HG03521 (cell line): ENCODE results near the gene INTS11.

Source experiments
- ATAC-seq: cut with Tn5 transposase; IDR thresholded peaks from one replicate; pipeline ENCODE4 v1.9.1; 2021; ENCODE audit warnings: mild to moderate bottlenecking, moderate library complexity; ENCODE audit not compliant: unreplicated experiment

Gene INTS11

GRCh38 chr1:1272341-1273208 is 51.9 kb downstream of the INTS11 start:
- no peak for ATAC-seq

GRCh38 chr1:1270813-1271212 is 53.6 kb downstream of the INTS11 start:
- ATAC-seq, result no peak

GRCh38 chr1:1268284-1268682 is 56.2 kb downstream of the INTS11 start:
- no peak for ATAC-seq

GRCh38 chr1:1267488-1268283 is 56.8 kb downstream of the INTS11 start:
- ATAC-seq, result no peak

- no peak for ATAC-seq
These were observed 59.6 kb downstream of the INTS11 start for GRCh38 chr1:1264868-1265272.

GRCh38 chr1:1264026-1264425 is 60.4 kb downstream of the INTS11 start:
- ATAC-seq, result no peak

GRCh38 chr1:1262758-1263157 is 61.7 kb downstream of the INTS11 start:
- ATAC-seq, result no peak

- ATAC-seq, result no peak
These were observed 62.4 kb downstream of the INTS11 start for GRCh38 chr1:1262071-1262470.
